ENCODE data around the gene RTKN. TPM values are rescaled to one million over a fixed set of nuclear protein-coding genes. Genes with fewer than 3 reads are reported as not detected.

The RTKN gene
- total and polyA plus RNA-seq, 4 donors, result 10.3 to 27.7 (median 15.6) TPM

GRCh38 chr2:74401891-74402290 is 39.8 kb downstream of the RTKN start:
- H3K27ac ChIP-seq (ENCODE audit: low read depth in 1 of 2, low read length in 2 of 2), result no peak overlapping the region
- ATAC-seq (ENCODE audit: low FRiP score), result no peak
- no peak overlapping the region for H3K4me3 ChIP-seq (ENCODE audit: low read length in 2 of 2)
- no peaks in the 10 kb centered on the region for H3K27me3 ChIP-seq (ENCODE audit: control insufficient read depth in 1 of 2, insufficient read depth in 2 of 2, low read length in 1 of 2)
- 75 to 77% methylated on average over 2 of the region's 2 CpGs for WGBS, 2 donors
- DNase-seq, result no peak
- no peaks in the 10 kb centered on the region for H3K36me3 ChIP-seq (ENCODE audit: control insufficient read depth in 1 of 2, insufficient read depth in 2 of 2, low read length in 1 of 2)
- no peaks in the 10 kb centered on the region for H3K9me3 ChIP-seq (ENCODE audit: control insufficient read depth, low read length)
- no peaks in the 10 kb centered on the region for H3K4me1 ChIP-seq (ENCODE audit: control insufficient read depth in 1 of 2, insufficient read depth in 2 of 2, low read length in 2 of 2)
- intact Hi-C loops (cut with DNase I), result no loop called here

- Histone ChIP-seq H3K27me3 (ENCODE audit: control insufficient read depth in 1 of 2, insufficient read depth in 2 of 2, low read length in 1 of 2) (no peaks in the 10 kb centered on the region), H3K36me3 (ENCODE audit: control insufficient read depth in 1 of 2, insufficient read depth in 2 of 2, low read length in 1 of 2) (no peaks in the 10 kb centered on the region), H3K4me1 (ENCODE audit: control insufficient read depth in 1 of 2, insufficient read depth in 2 of 2, low read length in 2 of 2) (no peaks in the 10 kb centered on the region), H3K9me3 (ENCODE audit: control insufficient read depth, low read length) (no peaks in the 10 kb centered on the region), H3K27ac (ENCODE audit: low read depth in 1 of 2, low read length in 2 of 2) (no peak overlapping the region), H3K4me3 (ENCODE audit: low read length in 2 of 2) (no peak overlapping the region)
- intact Hi-C loops (cut with DNase I), result no loop called here
- ATAC-seq (ENCODE audit: low FRiP score) (no peak), DNase-seq (no peak)
These were observed 42.0 kb downstream of the RTKN start for GRCh38 chr2:74399785-74400184.

GRCh38 chr2:74396149-74396548 is 45.6 kb downstream of the RTKN start:
- ATAC-seq (ENCODE audit: low FRiP score) (no peak), DNase-seq (no peak)
- Histone ChIP-seq H3K9me3 (ENCODE audit: control insufficient read depth, low read length) (no peaks in the 10 kb centered on the region), H3K27me3 (ENCODE audit: control insufficient read depth in 1 of 2, insufficient read depth in 2 of 2, low read length in 1 of 2) (no peaks in the 10 kb centered on the region), H3K4me3 (ENCODE audit: low read length in 2 of 2) (no peak overlapping the region), H3K4me1 (ENCODE audit: control insufficient read depth in 1 of 2, insufficient read depth in 2 of 2, low read length in 2 of 2) (no peaks in the 10 kb centered on the region), H3K27ac (ENCODE audit: low read depth in 1 of 2, low read length in 2 of 2) (no peak overlapping the region), H3K36me3 (ENCODE audit: control insufficient read depth in 1 of 2, insufficient read depth in 2 of 2, low read length in 1 of 2) (no peaks in the 10 kb centered on the region)
- WGBS, 2 donors, result 95 to 99% methylated on average over 2 of the region's 2 CpGs
- intact Hi-C loops (cut with DNase I), result no loop called here

GRCh38 chr2:74393525-74393924 is 48.2 kb downstream of the RTKN start:
- Histone ChIP-seq H3K4me3 (ENCODE audit: low read length in 2 of 2) (no peak overlapping the region), H3K9me3 (ENCODE audit: control insufficient read depth, low read length) (no peaks in the 10 kb centered on the region), H3K27ac (ENCODE audit: low read depth in 1 of 2, low read length in 2 of 2) (no peak overlapping the region), H3K27me3 (ENCODE audit: control insufficient read depth in 1 of 2, insufficient read depth in 2 of 2, low read length in 1 of 2) (no peaks in the 10 kb centered on the region), H3K36me3 (ENCODE audit: control insufficient read depth in 1 of 2, insufficient read depth in 2 of 2, low read length in 1 of 2) (no peaks in the 10 kb centered on the region), H3K4me1 (ENCODE audit: control insufficient read depth in 1 of 2, insufficient read depth in 2 of 2, low read length in 2 of 2) (peaks cover 0 to 1% of the 10 kb centered on the region in 2 donors)
- DNase-seq, result no peak
- intact Hi-C loops (cut with DNase I), result no loop called here
- ATAC-seq (ENCODE audit: low FRiP score), result no peak
- 91% methylated on average over 1 of the region's 1 CpG for WGBS, 2 donors

GRCh38 chr2:74392449-74392743 is 49.3 kb downstream of the RTKN start:
- Histone ChIP-seq H3K4me3 (ENCODE audit: low read length in 2 of 2) (no peak overlapping the region), H3K36me3 (ENCODE audit: control insufficient read depth in 1 of 2, insufficient read depth in 2 of 2, low read length in 1 of 2) (no peaks in the 10 kb centered on the region), H3K27ac (ENCODE audit: low read depth in 1 of 2, low read length in 2 of 2) (no peak overlapping the region), H3K4me1 (ENCODE audit: control insufficient read depth in 1 of 2, insufficient read depth in 2 of 2, low read length in 2 of 2) (peaks cover 0 to 5% of the 10 kb centered on the region in 2 donors), H3K9me3 (ENCODE audit: control insufficient read depth, low read length) (no peaks in the 10 kb centered on the region), H3K27me3 (ENCODE audit: control insufficient read depth in 1 of 2, insufficient read depth in 2 of 2, low read length in 1 of 2) (no peaks in the 10 kb centered on the region)
- WGBS, 2 donors, result 74 to 76% methylated on average over 13 of the region's 13 CpGs
- intact Hi-C loops (cut with DNase I), result no loop called here
- no peak for ATAC-seq (ENCODE audit: low FRiP score)
- no peak for DNase-seq

- no peaks in the 10 kb centered on the region for H3K27me3 ChIP-seq (ENCODE audit: control insufficient read depth in 1 of 2, insufficient read depth in 2 of 2, low read length in 1 of 2)
- intact Hi-C loops (cut with DNase I), result no loop called here
- 1 to 2% methylated on average over 45 to 62 of the region's 62 CpGs for WGBS, 2 donors
- H3K27ac ChIP-seq (ENCODE audit: low read depth in 1 of 2, low read length in 2 of 2), result peak overlapping the region in 1 of 2 donors; percentile 81
- DNase-seq, result peak; percentile 95 to 98
- peak overlapping the region; percentile 89 to 98 for H3K4me3 ChIP-seq (ENCODE audit: low read length in 2 of 2)
- H3K36me3 ChIP-seq (ENCODE audit: control insufficient read depth in 1 of 2, insufficient read depth in 2 of 2, low read length in 1 of 2), result no peaks in the 10 kb centered on the region
- no peaks in the 10 kb centered on the region for H3K9me3 ChIP-seq (ENCODE audit: control insufficient read depth, low read length)
- H3K4me1 ChIP-seq (ENCODE audit: control insufficient read depth in 1 of 2, insufficient read depth in 2 of 2, low read length in 2 of 2), result peaks cover 3 to 7% of the 10 kb centered on the region in 2 donors
- ATAC-seq (ENCODE audit: low FRiP score), result peak; percentile 95
These were observed 49.9 kb downstream of the RTKN start for GRCh38 chr2:74391580-74392448.

- Histone ChIP-seq H3K27ac (ENCODE audit: low read depth in 1 of 2, low read length in 2 of 2) (no peak overlapping the region), H3K4me3 (ENCODE audit: low read length in 2 of 2) (peak overlapping the region; percentile 89 to 98), H3K4me1 (ENCODE audit: control insufficient read depth in 1 of 2, insufficient read depth in 2 of 2, low read length in 2 of 2) (peaks cover 3 to 7% of the 10 kb centered on the region in 2 donors), H3K36me3 (ENCODE audit: control insufficient read depth in 1 of 2, insufficient read depth in 2 of 2, low read length in 1 of 2) (no peaks in the 10 kb centered on the region), H3K9me3 (ENCODE audit: control insufficient read depth, low read length) (no peaks in the 10 kb centered on the region), H3K27me3 (ENCODE audit: control insufficient read depth in 1 of 2, insufficient read depth in 2 of 2, low read length in 1 of 2) (no peaks in the 10 kb centered on the region)
- intact Hi-C loops (cut with DNase I), result no loop called here
- 0% methylated on average over 11 of the region's 11 CpGs for WGBS, 2 donors
- DNase-seq (no peak), ATAC-seq (ENCODE audit: low FRiP score) (peak; percentile 4)
These were observed 50.5 kb downstream of the RTKN start for GRCh38 chr2:74391209-74391579.

- Histone ChIP-seq H3K27ac (ENCODE audit: low read depth in 1 of 2, low read length in 2 of 2) (no peak overlapping the region), H3K27me3 (ENCODE audit: control insufficient read depth in 1 of 2, insufficient read depth in 2 of 2, low read length in 1 of 2) (no peaks in the 10 kb centered on the region), H3K4me3 (ENCODE audit: low read length in 2 of 2) (peak overlapping the region; percentile 89 to 98), H3K36me3 (ENCODE audit: control insufficient read depth in 1 of 2, insufficient read depth in 2 of 2, low read length in 1 of 2) (no peaks in the 10 kb centered on the region), H3K4me1 (ENCODE audit: control insufficient read depth in 1 of 2, insufficient read depth in 2 of 2, low read length in 2 of 2) (peaks cover 3 to 7% of the 10 kb centered on the region in 2 donors), H3K9me3 (ENCODE audit: control insufficient read depth, low read length) (no peaks in the 10 kb centered on the region)
- DNase-seq (no peak), ATAC-seq (ENCODE audit: low FRiP score) (no peak)
- 24 to 27% methylated on average over 5 of the region's 5 CpGs for WGBS, 2 donors
- intact Hi-C loops (cut with DNase I), result no loop called here
These were observed 51.1 kb downstream of the RTKN start for GRCh38 chr2:74390606-74391005.

- Histone ChIP-seq H3K4me1 (ENCODE audit: control insufficient read depth in 1 of 2, insufficient read depth in 2 of 2, low read length in 2 of 2) (peaks cover 7 to 10% of the 10 kb centered on the region in 2 donors), H3K27ac (ENCODE audit: low read depth in 1 of 2, low read length in 2 of 2) (no peak overlapping the region), H3K9me3 (ENCODE audit: control insufficient read depth, low read length) (no peaks in the 10 kb centered on the region), H3K36me3 (ENCODE audit: control insufficient read depth in 1 of 2, insufficient read depth in 2 of 2, low read length in 1 of 2) (peaks cover 0 to 2% of the 10 kb centered on the region in 2 donors), H3K27me3 (ENCODE audit: control insufficient read depth in 1 of 2, insufficient read depth in 2 of 2, low read length in 1 of 2) (no peaks in the 10 kb centered on the region), H3K4me3 (ENCODE audit: low read length in 2 of 2) (no peak overlapping the region)
- intact Hi-C loops (cut with DNase I), result no loop called here
- DNase-seq (no peak), ATAC-seq (ENCODE audit: low FRiP score) (no peak)
- WGBS, 2 donors, result 69 to 90% methylated on average over 1 of the region's 1 CpG
These were observed 54.4 kb downstream of the RTKN start for GRCh38 chr2:74387346-74387745.

Measured in aorta (tissue), 5 donors.